22Rv1 (cell line): Measurements from ENCODE around the gene DLEC1.

ENCODE experiments used
- H3K27ac ChIP-seq: fragments of 450-650 bp; 2 replicates; pipeline ENCODE4 v1.5.1; 2017
- ZFX ChIP-seq: fragments of 450-650 bp; IDR thresholded peaks from 2 replicates; pipeline ENCODE4 v1.6.1; 2017; ENCODE audit warnings: antibody characterized with exemption, borderline replicate concordance
- TF ChIP-seq, protein P1 (sequence below): fragments of 450-650 bp; IDR thresholded peaks from 2 replicates; pipeline ENCODE4 v1.5.1; 2017; ENCODE audit warnings: mild to moderate bottlenecking

Gene DLEC1

DNA sequence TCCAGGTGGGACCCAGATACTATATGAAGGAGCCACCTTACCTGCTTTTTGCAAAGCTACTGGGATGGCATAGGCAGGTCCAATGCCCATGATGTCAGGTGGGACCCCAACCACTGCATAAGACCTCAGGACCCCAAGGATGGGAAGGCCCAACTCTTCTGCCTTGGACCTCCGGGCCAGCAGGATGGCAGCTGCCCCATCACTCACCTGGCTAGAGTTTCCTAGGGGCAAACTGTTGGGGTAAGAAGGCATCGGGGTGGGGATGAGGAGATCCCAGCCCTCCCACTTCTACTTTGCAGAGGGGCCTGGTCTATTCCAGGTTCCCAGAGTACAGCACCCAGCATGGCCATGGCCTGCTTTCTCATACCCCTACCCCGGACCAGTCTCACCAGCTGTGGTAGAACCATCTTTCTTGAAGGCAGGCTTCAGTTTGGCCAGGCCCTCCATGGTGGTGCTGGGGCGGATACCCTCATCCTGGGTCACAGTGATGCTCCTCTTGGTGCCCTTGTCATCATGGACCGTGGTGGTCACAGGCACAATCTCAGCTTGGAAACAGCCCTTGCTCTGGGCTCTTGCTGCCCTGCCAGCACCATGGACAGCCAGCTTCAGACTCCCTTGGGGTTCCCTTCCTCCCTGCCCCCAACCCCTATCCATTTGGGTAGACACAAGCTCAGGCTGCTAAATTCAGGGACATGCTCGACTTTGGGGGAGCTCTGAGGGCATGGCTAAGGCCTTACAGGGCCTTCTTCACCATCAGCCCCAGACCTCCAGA, 87.3 kb downstream of the DLEC1 start:
- no peak overlapping the region for H3K27ac ChIP-seq
- no peak for TF ChIP-seq ZFX
- TF ChIP-seq, protein P1, sequence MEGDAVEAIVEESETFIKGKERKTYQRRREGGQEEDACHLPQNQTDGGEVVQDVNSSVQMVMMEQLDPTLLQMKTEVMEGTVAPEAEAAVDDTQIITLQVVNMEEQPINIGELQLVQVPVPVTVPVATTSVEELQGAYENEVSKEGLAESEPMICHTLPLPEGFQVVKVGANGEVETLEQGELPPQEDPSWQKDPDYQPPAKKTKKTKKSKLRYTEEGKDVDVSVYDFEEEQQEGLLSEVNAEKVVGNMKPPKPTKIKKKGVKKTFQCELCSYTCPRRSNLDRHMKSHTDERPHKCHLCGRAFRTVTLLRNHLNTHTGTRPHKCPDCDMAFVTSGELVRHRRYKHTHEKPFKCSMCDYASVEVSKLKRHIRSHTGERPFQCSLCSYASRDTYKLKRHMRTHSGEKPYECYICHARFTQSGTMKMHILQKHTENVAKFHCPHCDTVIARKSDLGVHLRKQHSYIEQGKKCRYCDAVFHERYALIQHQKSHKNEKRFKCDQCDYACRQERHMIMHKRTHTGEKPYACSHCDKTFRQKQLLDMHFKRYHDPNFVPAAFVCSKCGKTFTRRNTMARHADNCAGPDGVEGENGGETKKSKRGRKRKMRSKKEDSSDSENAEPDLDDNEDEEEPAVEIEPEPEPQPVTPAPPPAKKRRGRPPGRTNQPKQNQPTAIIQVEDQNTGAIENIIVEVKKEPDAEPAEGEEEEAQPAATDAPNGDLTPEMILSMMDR, result no peak

- no peak overlapping the region for H3K27ac ChIP-seq
- TF ChIP-seq, protein P1, result no peak
Measured at GRCh38 chr3:38127611-38128302, 88.7 kb downstream of the DLEC1 start.

GRCh38 chr3:38128303-38128655, 89.3 kb downstream of the DLEC1 start:
- TF ChIP-seq ZFX, result no peak
- TF ChIP-seq, protein P1, result no peak
- H3K27ac ChIP-seq, result no peak overlapping the region

DNA sequence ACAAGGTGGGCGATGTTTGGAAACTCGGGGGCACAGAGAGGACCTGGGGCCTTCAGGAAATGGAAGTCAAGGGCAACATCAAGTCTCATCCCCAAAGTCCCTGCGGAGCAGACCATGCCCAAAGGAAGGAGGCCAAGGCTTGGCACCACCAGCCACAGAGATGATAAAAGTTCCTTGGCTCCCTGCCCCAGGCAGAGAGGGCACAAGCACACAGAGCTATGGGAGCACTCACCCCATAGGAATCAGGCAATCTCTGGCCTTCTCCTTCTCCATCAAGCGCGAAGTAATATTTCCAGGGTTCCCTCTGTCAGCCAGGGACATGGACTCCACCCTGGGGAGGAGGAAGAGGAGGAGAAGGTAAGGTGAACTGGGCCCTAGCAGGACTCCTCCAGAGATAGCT, 90.0 kb downstream of the DLEC1 start:
- TF ChIP-seq, protein P1, result no peak
- no peak for TF ChIP-seq ZFX

GRCh38 chr3:38130631-38131065, 91.6 kb downstream of the DLEC1 start:
- TF ChIP-seq, protein P1, result no peak
- no peak for TF ChIP-seq ZFX
- H3K27ac ChIP-seq, result no peak overlapping the region

More for the DNA sequence above, 90.0 kb downstream of the DLEC1 start:
- no peak overlapping the region for H3K27ac ChIP-seq

GRCh38 chr3:38131621-38132369, 92.8 kb downstream of the DLEC1 start:
- H3K27ac ChIP-seq, result no peak overlapping the region
- TF ChIP-seq, protein P1, result peak; percentile 58
- no peak for TF ChIP-seq ZFX
